Epithelial cell of esophagus (primary cell): ENCODE data around the gene PLXND1.

Experiments
- DNase-seq: peaks from one replicate; pipeline ENCODE4 v3.0.0; 2010; ENCODE audit warnings: low read depth
- H3K4me3 ChIP-seq: 2 replicates; pipeline ENCODE4 v1.5.1; 2011; ENCODE audit warnings: mild to moderate bottlenecking, low read length, control low read depth
- TF ChIP-seq, protein P1 (sequence below): IDR thresholded peaks from 2 replicates; pipeline ENCODE4 v1.5.1; 2011; ENCODE audit warnings: low read depth, mild to moderate bottlenecking, low read length, control low read depth, inconsistent platforms; ENCODE audit not compliant: insufficient read depth; ENCODE audit errors: missing control alignments

Gene PLXND1

DNA sequence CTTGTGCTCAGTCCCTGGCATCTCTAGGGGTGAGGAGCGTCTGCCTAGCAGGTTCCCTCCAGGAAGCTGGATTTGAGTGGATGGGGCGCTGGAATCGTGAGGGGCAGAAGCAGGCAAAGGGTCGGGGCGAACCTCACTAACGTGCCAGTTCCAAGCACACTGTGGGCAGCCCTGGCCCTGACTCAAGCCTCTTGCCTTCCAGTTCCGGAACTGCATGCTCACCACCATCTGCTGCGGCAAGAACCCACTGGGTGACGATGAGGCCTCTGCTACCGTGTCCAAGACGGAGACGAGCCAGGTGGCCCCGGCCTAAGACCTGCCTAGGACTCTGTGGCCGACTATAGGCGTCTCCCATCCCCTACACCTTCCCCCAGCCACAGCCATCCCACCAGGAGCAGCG lies 73.1 kb downstream of the PLXND1 start:
- TF ChIP-seq, protein P1, sequence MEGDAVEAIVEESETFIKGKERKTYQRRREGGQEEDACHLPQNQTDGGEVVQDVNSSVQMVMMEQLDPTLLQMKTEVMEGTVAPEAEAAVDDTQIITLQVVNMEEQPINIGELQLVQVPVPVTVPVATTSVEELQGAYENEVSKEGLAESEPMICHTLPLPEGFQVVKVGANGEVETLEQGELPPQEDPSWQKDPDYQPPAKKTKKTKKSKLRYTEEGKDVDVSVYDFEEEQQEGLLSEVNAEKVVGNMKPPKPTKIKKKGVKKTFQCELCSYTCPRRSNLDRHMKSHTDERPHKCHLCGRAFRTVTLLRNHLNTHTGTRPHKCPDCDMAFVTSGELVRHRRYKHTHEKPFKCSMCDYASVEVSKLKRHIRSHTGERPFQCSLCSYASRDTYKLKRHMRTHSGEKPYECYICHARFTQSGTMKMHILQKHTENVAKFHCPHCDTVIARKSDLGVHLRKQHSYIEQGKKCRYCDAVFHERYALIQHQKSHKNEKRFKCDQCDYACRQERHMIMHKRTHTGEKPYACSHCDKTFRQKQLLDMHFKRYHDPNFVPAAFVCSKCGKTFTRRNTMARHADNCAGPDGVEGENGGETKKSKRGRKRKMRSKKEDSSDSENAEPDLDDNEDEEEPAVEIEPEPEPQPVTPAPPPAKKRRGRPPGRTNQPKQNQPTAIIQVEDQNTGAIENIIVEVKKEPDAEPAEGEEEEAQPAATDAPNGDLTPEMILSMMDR = no peak
- no peak overlapping the region for H3K4me3 ChIP-seq
- no peak for DNase-seq

DNA sequence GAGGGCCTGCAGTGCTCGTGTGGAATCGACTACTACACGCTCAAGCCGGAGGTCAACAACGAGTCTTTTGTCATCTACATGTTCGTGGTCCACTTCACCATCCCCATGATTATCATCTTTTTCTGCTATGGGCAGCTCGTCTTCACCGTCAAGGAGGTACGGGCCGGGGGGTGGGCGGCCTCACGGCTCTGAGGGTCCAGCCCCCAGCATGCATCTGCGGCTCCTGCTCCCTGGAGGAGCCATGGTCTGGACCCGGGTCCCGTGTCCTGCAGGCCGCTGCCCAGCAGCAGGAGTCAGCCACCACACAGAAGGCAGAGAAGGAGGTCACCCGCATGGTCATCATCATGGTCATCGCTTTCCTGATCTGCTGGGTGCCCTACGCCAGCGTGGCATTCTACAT lies 74.2 kb downstream of the PLXND1 start:
- TF ChIP-seq, protein P1 = no peak
- H3K4me3 ChIP-seq = no peak overlapping the region
- no peak for DNase-seq

DNA sequence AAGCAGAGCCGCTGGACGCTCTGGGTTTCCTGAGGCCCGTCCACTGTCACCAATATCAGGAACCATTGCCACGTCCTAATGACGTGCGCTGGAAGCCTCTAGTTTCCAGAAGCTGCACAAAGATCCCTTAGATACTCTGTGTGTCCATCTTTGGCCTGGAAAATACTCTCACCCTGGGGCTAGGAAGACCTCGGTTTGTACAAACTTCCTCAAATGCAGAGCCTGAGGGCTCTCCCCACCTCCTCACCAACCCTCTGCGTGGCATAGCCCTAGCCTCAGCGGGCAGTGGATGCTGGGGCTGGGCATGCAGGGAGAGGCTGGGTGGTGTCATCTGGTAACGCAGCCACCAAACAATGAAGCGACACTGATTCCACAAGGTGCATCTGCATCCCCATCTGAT lies 74.8 kb downstream of the PLXND1 start:
- H3K4me3 ChIP-seq = no peak overlapping the region
- TF ChIP-seq, protein P1 = no peak
- DNase-seq = no peak

- TF ChIP-seq, protein P1 = no peak
- DNase-seq = no peak
- H3K4me3 ChIP-seq = no peak overlapping the region
Observed at GRCh38 chr3:129530821-129531220, 75.7 kb downstream of the PLXND1 start.

- no peak overlapping the region for H3K4me3 ChIP-seq
- DNase-seq = no peak
- TF ChIP-seq, protein P1 = no peak
Observed at GRCh38 chr3:129530251-129530791, 76.2 kb downstream of the PLXND1 start.

GRCh38 chr3:129529436-129530210 lies 76.9 kb downstream of the PLXND1 start:
- DNase-seq = no peak
- TF ChIP-seq, protein P1 = no peak
- H3K4me3 ChIP-seq = no peak overlapping the region

GRCh38 chr3:129528589-129529100 lies 77.8 kb downstream of the PLXND1 start, which contains the start of gene RHO:
RHO (plus strand) TSS chr3:129528639; CDS start chr3:129528734, 95 bp downstream.
- TF ChIP-seq, protein P1 = no peak
- DNase-seq = no peak
- H3K4me3 ChIP-seq = no peak within 1 kb of the TSS
